ENCODE results near the gene GOLM1.
"Not testable (repeated sequence)": the region's sequence is repeated elsewhere in the genome, so short reads cannot be mapped to it uniquely, and the experiment has no call there.

The GOLM1 gene

DNA sequence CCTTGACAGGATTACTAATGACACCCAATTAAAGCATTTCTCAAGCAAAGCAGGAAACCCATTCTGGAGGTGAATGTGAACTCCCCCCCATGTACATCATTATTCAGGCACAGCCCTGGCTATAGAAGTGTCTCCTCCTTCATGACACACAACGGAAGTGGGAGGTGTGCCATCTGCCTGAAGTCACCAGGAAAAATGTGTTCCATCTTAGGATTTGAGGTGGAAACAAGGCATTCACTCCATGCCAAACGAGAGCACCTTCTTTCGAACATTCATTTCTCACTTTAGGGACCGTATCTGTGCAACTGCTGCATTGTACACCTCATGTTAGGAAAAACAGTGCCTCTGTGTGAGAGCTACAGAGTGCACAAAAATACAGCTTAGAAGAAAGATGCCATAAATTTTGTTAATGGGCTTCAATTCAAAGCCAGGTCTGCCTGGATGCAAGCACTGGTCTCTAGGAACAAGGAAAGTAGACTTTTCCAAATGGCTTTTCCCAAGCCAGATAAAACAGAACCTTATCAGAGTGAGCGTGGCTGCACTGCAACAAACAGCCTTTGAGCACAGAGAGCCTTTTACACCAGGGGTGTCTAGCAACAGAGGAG, 19.4 kb downstream of the GOLM1 start:
- no peak for DNase-seq

DNA sequence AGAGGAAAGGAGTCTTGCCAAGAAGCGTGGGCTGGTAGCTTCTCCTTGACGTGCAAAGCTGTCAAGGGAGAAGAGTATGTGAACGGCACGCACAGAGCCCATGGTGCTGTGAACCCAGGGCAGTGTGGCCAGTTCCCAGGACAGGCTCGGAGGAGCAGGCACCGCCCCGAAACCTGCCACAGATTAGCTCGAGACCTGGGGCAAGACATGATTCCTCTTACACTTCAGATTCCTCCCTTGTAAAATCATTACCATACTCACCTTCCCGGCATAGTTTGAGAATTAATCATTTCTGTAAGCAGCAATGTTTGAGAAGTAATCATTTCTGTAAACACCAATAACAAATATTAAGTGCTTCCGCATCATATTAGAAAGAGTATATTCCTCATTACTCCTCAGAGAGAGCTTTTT, 19.9 kb downstream of the GOLM1 start:
- DNase-seq, result no peak

DNA sequence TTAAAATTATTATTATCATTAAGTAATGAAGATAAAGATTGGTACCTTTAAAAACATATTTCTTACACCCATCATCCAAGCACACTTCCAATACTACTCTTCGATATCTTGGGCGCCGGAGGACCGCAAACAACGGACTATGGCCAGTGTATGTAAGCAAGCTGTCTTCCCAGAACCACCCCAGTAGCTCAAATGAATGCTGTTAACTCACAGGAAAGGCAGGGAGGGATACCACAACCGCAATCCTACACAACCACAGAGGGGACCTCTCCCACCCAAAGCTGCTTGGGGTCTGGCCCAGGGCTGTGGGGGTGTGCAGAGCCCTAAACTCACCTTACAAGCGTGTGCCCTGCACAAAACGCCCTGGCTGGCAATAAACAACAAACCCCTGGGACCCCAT, 20.6 kb downstream of the GOLM1 start:
- DNase-seq, result no peak

DNA sequence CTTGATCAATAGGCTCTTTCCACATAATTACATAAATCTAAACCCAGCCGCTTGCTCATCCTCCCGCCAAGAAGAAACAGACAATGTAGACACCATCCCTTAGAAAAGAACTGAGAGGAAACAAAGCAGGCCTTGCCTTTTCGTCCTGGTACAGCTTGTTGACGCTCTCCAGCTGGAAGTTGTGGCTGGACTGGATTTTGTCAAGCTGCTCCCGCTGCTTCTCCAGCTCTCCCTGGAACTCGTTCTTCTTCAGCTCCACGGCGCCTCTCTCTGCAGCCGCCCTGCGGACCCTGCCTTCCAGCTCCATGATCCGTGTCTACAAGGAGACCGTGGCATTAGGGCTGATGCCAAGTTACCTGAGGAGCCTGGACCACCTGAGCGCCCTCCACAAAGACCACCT, 22.1 kb downstream of the GOLM1 start:
- DNase-seq, result no peak

DNA sequence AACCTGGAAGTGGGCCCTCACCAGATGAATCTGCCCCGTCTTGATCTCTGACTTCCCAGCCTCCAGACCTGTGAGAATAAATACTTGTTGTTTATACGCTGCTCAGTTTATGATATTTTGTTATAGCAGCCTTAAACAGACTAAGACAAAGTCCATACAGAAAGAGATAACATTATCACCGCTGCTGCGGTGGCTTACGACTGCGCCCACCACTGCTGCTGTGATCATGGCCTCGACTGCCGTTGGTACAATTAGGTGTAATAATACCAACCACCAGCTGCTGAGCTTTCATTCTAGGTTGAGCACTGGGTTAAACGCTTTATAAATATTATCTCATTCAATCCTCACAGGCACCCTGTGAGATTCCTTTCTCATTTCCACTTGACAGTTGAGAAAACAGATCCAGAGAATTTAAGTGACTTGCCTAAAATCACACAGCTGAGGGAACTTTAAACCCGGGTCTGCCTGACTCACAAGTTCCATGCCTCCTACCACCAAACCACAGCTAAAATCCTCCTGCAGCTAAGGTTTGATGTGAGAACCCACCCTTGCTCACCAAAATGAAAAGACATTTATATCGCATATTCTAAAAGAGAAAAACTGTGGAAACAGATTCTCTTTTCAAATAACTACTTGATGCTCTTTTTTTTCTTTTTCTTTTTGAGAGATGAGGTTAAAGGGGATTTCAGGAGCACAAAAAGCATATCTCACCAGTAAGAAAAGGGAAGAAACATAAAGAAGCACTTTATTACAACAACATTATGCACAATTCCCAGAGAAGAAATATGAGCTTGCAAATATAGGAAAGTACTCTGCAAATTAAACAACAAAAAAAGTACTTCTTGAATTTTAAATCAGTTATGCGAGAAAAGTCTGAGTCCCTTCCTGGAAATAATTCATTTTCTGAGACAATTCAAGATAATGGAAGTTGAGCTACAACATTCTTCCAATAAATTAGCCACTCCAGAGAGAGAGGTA, 23.9 kb downstream of the GOLM1 start:
- no peak for DNase-seq

DNA sequence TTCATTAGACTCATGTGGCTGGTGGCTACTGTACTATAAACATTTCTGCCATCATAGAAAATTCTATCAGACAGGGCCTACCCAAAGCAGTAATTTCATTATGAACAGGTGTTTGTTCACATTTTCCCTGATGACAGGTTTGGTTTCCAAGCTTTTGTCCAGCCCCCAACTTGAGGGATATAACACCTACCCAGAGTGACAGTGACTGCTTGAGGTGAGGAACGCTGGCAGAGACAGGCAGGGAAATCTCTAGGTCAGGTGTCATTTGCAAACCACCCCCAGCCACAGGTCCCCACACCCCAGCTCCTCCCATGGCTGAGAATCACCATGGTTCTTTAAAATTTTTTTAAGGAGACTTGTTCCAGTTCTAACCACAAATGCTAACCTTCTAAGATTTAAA, 25.5 kb downstream of the GOLM1 start:
- DNase-seq, result no peak

DNA sequence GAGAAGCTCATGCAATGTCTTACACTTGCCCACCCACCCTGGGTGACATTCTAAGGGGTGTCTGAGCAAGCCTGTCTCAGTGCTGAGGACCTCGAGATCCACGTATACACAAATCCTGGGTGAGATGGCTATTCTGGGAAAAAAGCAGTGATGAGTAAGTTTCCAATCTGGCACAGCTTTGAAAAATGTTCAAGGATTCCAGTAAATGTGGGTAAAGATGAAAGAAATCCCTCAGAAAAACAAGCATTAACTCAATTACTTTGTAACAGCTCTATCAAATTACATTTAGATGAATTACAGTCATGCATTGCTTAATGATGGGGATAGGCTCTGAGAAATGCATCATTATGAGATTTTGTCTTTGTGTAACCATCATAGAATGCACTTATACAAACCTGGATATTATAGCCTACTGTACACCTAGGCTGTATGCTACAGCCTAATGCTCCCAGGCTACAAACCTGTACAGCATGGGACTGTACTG, 26.9 kb downstream of the GOLM1 start:
- DNase-seq, result no peak

DNA sequence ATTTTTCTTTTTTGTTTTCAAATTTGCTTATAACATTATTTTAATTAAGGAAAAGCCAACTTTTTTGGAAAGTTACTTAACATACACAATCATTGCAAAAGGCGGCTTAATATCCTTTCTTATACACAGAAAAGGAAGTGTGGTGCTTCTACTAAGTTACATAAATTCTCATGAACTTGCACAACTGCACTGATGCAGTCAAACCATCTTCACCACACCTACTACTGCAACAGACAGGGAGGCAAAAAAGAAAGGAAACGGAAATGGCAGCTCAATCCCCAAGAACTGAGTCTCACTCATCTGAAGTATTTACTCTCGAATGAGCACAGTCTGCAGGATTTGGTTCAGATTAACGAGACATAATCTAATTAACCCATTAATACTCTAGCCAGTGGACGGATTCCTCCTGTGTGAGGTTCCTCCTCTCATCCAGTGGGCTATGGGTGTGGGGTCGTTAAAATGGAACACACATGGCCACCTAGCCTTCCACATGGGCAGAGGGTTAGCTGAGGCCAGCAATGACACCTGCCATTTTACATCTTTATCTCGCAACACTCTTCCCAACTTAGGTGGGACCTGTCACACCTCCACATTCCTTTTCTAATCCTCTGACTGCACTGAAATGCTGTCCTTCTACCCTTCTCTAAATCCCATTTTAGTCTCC, 30.0 kb downstream of the GOLM1 start:
- DNase-seq, result no peak

DNA sequence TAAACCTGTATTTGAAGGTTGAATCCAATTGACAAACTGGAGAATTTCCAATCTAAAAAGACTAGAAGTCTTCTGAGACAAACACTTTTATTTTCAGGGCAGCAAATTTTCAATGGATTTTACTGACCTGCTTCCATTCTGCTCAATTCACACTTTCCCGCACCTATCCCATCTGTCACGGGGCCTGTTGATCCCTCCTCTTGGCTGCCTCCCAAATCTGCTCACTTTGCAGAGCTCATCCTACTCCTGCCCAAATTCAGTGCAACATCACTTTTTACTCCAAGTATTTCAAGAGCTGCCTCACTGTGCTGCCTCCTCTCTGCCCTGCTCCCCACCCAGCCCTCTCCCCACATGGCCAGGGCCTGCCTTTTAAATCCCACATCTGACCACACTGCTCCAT, 35.1 kb downstream of the GOLM1 start:
- DNase-seq, result no peak

DNA sequence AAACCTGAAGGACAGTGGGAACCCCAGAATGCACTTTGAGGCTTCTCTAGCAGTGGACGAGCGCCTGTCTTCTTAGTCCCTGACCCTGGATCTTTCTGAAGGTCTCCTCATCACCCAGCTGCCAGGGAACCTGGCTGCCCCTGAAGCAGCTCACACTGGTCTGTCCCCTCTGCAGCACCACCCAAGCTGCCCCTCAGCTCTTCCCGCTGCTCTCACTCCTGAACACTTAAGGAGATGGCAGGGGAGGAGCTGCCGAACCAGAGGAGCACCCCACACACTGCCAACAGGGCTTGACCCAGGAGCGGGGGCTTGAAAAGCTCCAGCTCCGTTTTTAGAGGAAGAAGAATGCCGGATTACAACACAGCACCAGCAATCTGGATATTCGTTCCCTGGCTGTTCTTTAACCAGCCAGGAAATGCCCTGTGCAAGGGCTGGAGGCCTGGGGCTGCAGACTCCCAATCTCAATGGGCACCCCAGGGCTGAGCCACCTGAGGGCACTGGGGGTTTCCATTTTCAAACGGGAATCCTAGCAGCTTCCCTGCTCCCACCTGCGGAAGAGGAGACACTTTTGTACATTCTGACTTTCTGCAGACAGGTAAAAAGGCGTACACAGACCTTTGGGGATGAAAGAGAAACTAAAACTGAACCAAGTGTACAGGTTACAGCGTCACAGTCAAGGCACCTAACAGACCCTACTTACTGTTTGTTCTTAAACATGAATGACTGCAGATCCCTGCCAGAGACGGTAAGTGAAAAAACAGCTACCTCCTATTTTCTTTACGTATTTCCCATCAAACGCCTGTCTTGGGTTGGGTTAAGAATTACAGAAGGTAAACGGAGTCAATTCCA, 36.3 kb downstream of the GOLM1 start:
- no peak for DNase-seq

DNA sequence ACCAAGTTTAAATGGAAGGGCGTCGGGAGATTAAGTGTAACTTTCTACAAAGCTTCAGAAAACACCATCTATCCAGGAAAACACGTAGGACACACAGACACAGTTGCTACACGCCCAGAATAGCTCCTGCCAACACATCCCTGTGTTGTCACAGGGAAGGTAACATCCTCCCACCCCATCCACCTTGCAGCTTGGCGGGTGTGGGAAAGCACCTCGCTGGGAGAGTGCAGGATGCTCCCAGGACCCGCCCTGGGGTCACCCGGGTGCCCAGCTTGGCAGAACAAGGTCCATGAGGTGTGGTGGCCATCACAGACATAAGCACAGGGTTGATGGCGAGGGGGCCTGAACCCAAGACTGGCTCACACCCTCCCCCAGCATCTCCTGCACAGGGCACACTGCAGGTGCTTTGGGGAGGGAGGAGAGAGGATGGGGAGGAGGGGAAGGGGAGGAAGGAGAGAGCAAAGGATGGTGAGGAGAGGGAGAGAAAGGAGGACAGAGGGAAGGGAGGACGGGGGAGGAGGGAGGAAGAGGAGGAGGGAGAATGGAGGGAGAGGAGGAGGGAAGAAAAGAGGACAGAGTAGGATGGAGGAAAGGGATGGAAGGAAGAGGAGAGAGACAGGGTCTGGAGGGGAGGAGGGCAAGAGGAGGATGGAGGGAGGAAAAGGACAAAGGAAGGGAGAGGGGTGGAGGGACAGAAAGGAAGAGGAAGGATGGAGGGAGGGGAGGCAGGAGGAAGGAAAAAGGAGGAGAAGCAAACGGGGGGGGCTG, 37.2 kb downstream of the GOLM1 start:
- no peak for DNase-seq

DNA sequence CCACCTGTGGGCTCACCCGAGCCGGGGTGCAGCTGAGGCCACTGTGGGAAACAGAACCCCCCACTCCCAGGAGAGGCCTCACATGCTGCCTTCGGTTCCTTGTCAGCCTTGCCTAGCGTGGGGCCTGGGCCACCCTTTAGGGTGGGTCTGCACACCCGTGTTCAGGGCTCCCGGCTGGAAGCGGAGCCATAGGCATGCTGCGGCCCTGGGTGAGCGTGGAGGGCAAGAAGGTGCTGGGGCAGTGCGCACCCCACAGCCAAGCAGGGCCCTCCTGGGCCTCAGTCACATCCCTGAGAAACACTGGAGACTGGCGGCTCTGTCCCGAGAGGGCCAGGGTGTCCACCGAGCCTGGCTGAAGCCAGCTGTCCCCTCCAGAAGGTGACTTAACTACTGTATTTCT, 41.9 kb downstream of the GOLM1 start:
- no peak for DNase-seq

DNA sequence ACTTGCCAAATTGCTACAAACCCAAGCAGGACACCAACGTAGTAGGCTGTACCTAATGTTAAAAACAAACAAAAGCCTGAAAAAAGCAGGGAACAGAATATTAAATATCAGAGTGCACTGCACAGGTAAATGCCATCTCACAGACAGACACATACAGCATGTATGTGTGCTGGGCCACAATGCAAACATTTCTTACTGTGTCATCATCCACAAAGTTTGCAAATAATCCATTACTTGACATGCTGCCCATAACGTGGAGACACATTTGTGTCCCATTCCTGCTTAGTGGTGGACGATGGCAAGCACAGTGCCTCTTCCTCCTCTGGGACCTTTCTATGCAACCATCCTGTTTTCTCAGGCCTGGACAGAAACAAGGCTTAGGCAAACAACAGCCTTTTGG, 44.7 kb downstream of the GOLM1 start:
- DNase-seq, result no peak

DNA sequence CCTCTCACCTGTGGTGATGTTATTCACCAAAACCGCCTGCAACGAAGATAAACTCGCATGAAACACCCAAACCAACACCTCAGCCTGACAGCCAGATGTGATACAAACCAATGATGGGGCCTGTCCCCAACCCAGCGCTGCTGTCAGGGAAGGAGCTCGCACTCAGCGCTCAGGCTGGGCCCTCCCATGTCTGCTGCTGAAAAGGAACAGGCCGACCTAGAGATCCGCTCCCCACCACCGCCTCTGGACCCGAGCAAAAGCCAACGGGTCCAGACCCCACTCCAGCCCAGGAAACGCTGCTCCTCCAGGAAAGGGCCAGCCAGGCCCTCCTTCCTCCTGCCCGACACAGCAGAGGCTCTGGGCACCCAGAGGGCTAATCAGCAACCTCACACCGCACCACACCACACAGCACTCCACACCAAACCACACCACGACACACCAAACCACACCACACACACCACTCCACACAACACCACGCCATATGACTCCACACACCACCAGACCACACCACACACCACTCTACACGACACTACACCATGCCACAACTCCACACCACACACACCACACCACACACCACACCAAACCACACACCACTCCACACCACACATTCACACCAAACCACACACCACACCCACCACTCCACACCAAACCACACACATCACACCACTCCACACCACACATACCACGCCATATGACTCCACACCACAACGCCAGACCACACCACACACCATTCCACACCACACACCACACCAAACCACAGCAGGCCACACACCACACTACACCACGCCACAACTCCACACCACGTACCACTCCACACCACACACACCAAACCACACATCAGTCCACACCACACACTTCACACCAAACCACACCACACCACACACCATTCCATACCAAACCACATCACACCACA, 46.5 kb downstream of the GOLM1 start:
- DNase-seq, result no peak

DNA sequence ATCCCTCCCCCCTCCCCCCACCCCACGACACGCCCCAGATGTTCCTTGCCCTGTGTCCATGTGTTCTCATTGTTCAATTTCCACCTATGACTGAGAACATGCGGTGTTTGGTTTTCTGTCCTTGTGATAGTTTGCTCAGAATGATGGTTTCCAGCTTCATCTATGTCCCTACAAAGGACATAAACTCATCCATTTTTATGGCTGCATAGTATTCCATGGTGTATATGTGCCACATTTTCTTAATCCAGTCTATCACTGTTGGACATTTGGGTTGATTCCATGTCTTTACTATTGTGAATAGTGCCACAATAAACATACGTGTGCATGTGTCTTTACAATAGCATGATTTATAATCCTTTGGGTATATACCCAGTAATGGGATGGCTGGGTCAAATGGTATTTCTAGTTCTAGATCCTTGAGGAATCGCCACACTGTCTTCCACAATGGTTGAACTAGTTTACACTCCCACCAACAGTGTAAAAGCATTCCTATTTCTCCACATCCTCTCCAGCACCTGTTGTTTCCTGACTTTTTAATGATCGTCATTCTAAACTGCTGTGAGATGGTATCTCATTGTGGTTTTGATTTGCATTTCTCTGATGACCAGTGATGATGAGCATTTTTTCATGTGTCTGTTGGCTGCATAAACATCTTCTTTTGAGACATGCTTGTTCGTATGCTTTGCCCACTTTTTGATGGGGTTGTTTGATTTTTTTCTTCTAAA, 51.2 kb downstream of the GOLM1 start:
- not testable (repeated sequence) for DNase-seq

DNA sequence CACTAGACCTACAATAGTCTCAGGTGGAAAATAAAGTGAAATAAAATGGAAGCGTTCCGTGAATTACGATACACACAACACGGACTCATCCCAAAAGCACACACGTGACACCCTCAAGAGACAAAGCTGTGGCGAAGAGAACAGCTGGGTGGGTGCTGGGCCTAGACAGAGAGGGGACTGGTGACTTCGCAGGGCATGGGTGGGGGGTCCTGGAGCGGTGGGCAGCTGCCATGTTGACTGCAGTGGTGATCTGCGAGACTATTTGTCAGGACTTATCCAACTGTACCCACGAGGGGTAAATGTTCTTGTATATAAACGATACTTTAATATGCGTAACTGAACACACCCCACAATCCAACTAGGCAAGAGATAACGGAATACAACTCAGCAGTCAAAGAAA, 52.0 kb downstream of the GOLM1 start:
- no peak for DNase-seq

DNA sequence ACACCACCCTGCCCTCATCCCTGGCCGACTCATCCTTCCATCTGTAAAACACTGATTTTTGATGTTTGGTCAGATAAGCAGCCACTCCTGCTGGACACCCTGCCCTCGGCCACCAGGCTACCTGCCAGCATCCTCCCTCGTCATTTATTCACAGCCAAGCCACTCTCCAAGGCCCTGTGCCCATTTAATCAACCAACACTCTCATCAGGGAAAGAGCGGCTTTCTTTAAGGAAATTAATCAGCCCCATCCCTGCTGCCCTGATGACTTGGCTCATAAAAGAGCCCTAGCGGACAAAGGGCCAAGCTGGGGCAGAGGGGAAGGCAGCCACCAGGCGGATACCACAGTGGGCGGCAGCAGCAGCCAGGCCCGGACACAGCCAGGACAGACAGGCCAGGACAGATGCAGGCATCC, 52.4 kb downstream of the GOLM1 start:
- DNase-seq, result no peak

DNA sequence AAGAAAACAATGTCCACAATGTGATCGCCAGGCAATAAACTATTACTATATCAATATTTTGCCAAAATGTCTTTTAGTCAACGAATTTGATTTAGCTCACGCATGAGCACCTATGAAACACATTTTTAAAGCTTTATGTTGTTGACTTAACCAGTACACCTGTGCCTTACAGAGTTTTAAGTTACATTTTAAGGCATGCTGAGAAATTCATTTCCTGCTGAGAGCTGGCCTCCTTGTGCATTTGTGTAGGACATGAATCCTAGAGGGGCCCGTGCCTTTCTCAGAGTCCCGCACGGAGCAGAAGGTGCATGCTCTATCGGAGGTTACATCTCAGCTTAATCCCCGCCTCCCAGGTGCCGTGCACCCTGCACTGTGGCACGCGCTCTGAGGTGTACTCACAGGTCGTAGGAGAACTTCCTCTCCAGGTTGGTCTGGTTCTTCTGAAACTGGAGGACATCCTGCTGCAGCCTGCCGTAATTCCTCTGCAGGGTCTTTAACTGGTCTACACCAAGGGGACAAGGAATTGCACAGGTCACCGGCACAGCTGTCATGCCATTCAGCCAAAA, 53.2 kb downstream of the GOLM1 start:
- DNase-seq, result no peak

DNA sequence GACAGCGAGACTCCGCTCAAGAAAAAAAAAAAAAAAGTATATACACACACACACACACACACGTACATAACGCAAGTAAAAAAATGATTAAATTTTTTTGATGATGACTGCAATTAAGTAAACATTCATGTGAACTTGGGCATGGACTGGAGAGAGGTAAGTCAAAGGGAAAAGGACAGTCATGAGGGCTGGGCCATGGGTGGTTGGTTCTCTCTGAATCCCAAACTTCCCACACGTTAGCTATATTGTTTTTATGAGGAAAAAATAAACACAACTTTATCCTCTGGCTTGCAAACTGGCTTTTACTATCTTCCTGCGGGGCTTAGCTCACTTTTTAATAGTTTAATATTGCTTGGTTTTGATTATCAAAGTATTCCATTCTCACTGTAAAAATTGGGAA, 53.7 kb downstream of the GOLM1 start:
- DNase-seq, result no peak

DNA sequence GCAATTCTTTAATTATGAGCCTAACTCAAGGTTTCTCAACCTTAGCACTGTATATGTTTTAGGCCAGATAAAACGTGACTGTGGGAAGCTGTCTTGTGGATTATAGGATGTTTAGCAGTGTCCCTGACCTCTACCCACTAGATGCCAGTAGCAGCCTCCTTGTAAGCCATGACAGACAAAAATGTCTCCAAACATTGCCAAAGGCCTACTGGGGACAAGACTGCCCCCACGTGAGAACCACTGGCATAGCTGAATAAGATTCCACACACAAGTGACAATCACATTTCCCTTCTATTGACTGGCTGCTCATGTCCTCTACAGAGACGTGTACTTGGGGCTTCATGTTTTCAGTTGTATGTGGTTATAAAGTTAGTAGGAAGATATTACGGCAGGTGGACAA, 55.4 kb downstream of the GOLM1 start:
- no peak for DNase-seq

Data from stimulated activated naive CD4-positive, alpha-beta T cell (primary cell).